IMR-90 (cell line): ENCODE data around the gene GALNT13. TPM values are rescaled to one million over a fixed set of nuclear protein-coding genes. Genes with fewer than 3 reads are reported as not detected.

Source experiments
- ATAC-seq: fragments of 200-7000 bp; cut with Tn5 transposase; 2 replicates; pipeline ENCODE4 v1.9.1; 2020; ENCODE audit warnings: low read depth, mild to moderate bottlenecking, moderate library complexity
- BruUV-seq: library from RNA; stranded (reverse); fragments of 400-500 nt; replicated peaks from 2 replicates; lab custom pipeline; 2021; lab: Mats Ljungman, UMichigan
- CTCF ChIA-PET: fragments of 300-600 bp; formaldehyde crosslinking; extraction: SDS; loops from one replicate; lab custom pipeline; 2021; ENCODE audit warnings: antibody characterized with exemption; lab: Yijun Ruan, JAX
- POLR2A ChIA-PET: fragments of 300-600 bp; sonication (Branson Sonifier 250); formaldehyde crosslinking; loops from one replicate; lab custom pipeline; 2022; ENCODE audit warnings: antibody characterized with exemption; ENCODE audit not compliant: unreplicated experiment; lab: Charles Lee
- DNase-seq: peaks from one replicate; pipeline ENCODE4 v3.0.0; 2013
- H2AFZ ChIP-seq: replicated peaks from 2 replicates; pipeline ENCODE3; 2013; ENCODE audit warnings: low read length, mild to moderate bottlenecking; ENCODE audit not compliant: poor library complexity
- H2AK5ac ChIP-seq: 2 replicates; pipeline ENCODE4 v1.6.1; 2013; ENCODE audit warnings: low read depth, low read length, inconsistent platforms
- H2AK9ac ChIP-seq: replicated peaks from 2 replicates; pipeline ENCODE3; 2013; ENCODE audit warnings: mild to moderate bottlenecking, low read depth, low read length, moderate library complexity; ENCODE audit not compliant: poor library complexity
- H2BK120ac ChIP-seq: 2 replicates; pipeline ENCODE4 v1.6.1; 2013; ENCODE audit warnings: low read depth, low read length, inconsistent platforms
- H2BK15ac ChIP-seq: 3 replicates; pipeline ENCODE4 v1.6.1; 2013; ENCODE audit warnings: low read depth, low read length, inconsistent platforms
- H2BK20ac ChIP-seq: 2 replicates; pipeline ENCODE4 v1.6.1; 2013; ENCODE audit warnings: low read depth, mild to moderate bottlenecking, inconsistent platforms, low read length, moderate library complexity
- H2BK5ac ChIP-seq: 2 replicates; pipeline ENCODE4 v1.6.1; 2013; ENCODE audit warnings: mild to moderate bottlenecking, low read depth, low read length, inconsistent platforms; ENCODE audit not compliant: poor library complexity, severe bottlenecking
- H3K14ac ChIP-seq: replicated peaks from 2 replicates; pipeline ENCODE4 v1.6.1; 2013; ENCODE audit warnings: low read depth, low read length, inconsistent platforms
- H3K18ac ChIP-seq: 2 replicates; pipeline ENCODE4 v1.6.1; 2013; ENCODE audit warnings: low read depth, low read length, control low read depth
- H3K23ac ChIP-seq: 2 replicates; pipeline ENCODE4 v1.6.1; 2013; ENCODE audit warnings: low read depth, low read length, inconsistent platforms
- H3K27ac ChIP-seq: 2 replicates; pipeline ENCODE4 v1.5.1; 2013; ENCODE audit warnings: mild to moderate bottlenecking, control low read depth, low read length; ENCODE audit not compliant: insufficient read depth
- H3K27me3 ChIP-seq: 2 replicates; pipeline ENCODE4 v1.6.1; 2013; ENCODE audit warnings: low read length; ENCODE audit not compliant: control insufficient read depth, insufficient read depth
- H3K36me3 ChIP-seq: 2 replicates; pipeline ENCODE4 v1.6.1; 2013; ENCODE audit warnings: low read length, mixed read lengths; ENCODE audit not compliant: control insufficient read depth, insufficient read depth
- H3K4ac ChIP-seq: 2 replicates; pipeline ENCODE4 v1.6.1; 2013; ENCODE audit warnings: low read depth, low read length, inconsistent platforms
- H3K4me1 ChIP-seq: 2 replicates; pipeline ENCODE4 v1.6.1; 2013; ENCODE audit warnings: low read length, mixed read lengths; ENCODE audit not compliant: control insufficient read depth, insufficient read depth
- H3K4me2 ChIP-seq: 2 replicates; pipeline ENCODE4 v1.6.1; 2013; ENCODE audit warnings: low read depth, mild to moderate bottlenecking, control low read depth, low read length, moderate library complexity
- H3K4me3 ChIP-seq: 2 replicates; pipeline ENCODE4 v1.5.1; 2013; ENCODE audit warnings: low read depth, mild to moderate bottlenecking, control low read depth, low read length, moderate library complexity; ENCODE audit not compliant: insufficient read depth
- H3K56ac ChIP-seq: 2 replicates; pipeline ENCODE4 v1.6.1; 2013; ENCODE audit warnings: low read length, inconsistent platforms; ENCODE audit not compliant: insufficient read depth; ENCODE audit errors: extremely low read depth
- H3K79me1 ChIP-seq, 2 experiments: 2 replicates each; pipeline ENCODE4 v1.6.1; 2013; ENCODE audit warnings: low read length in 2 of 2, inconsistent platforms in 1 of 2, low read depth in 1 of 2
- H3K9ac ChIP-seq: 2 replicates; pipeline ENCODE4 v1.6.1; 2013; ENCODE audit warnings: low read depth, low read length, control low read depth
- H3K9me1 ChIP-seq: 2 replicates; pipeline ENCODE4 v1.6.1; 2013; ENCODE audit warnings: low read length, inconsistent platforms; ENCODE audit not compliant: insufficient read depth
- H3K9me3 ChIP-seq: 2 replicates; pipeline ENCODE4 v1.6.1; 2013; ENCODE audit warnings: low read length; ENCODE audit not compliant: control insufficient read depth, insufficient read depth
- H4K20me1 ChIP-seq: 2 replicates; pipeline ENCODE4 v1.6.1; 2013; ENCODE audit warnings: low read length, inconsistent platforms; ENCODE audit not compliant: insufficient read depth
- H4K5ac ChIP-seq: 2 replicates; pipeline ENCODE4 v1.6.1; 2013; ENCODE audit warnings: mild to moderate bottlenecking, low read depth, low read length, control low read depth
- H4K8ac ChIP-seq, 2 experiments: 2 replicates each; pipeline ENCODE4 v1.6.1; 2013; ENCODE audit warnings: low read depth in 2 of 2, low read length in 2 of 2, control low read depth in 1 of 2, inconsistent platforms in 1 of 2
- H4K91ac ChIP-seq: 2 replicates; pipeline ENCODE4 v1.6.1; 2013; ENCODE audit warnings: low read depth, low read length, inconsistent platforms; ENCODE audit not compliant: insufficient read depth
- BHLHE40 ChIP-seq: fragments of 150-350 bp; IDR thresholded peaks from 2 replicates; pipeline ENCODE4 v1.6.1; 2016; ENCODE audit warnings: mild to moderate bottlenecking, low read depth, low read length
- CHD1 ChIP-seq: IDR thresholded peaks from 2 replicates; pipeline ENCODE4 v1.6.1; 2012; ENCODE audit warnings: low read depth, low read length, improper control_type of control experiment
- MAFK ChIP-seq: IDR thresholded peaks from 2 replicates; pipeline ENCODE4 v1.6.1; 2012; ENCODE audit warnings: low read depth, low read length, improper control_type of control experiment
- MXI1 ChIP-seq: IDR thresholded peaks from 2 replicates; pipeline ENCODE4 v1.6.1; 2012; ENCODE audit warnings: low read depth, mild to moderate bottlenecking, low read length, moderate library complexity, borderline replicate concordance
- SMC3 ChIP-seq: fragments of 150-350 bp; IDR thresholded peaks from 2 replicates; pipeline ENCODE4 v1.6.1; 2016; ENCODE audit warnings: low read depth, mild to moderate bottlenecking, antibody characterized with exemption, low read length, moderate library complexity
- WGBS, 2 experiments: methylation state at CpG; one replicate each; pipeline versions ENCODE4 v1.1.5 to v1.1.7; 2013; ENCODE audit warnings: missing lambda C conversion rate in 2 of 2; ENCODE audit not compliant: insufficient read length in 1 of 2; ENCODE audit errors: extremely low coverage in 2 of 2; 5-methylcytosine and 5-hydroxymethylcytosine counted together
- dilution Hi-C: fragments of 300-500 bp; cut with HindIII; formaldehyde crosslinking; loops from one replicate; pipeline ENCODE4 v1.14.3; 2018; ENCODE audit warnings: low sequenced_read_pairs; ENCODE audit not compliant: unreplicated experiment
- in situ Hi-C: fragments of 300-500 bp; cut with MboI; formaldehyde crosslinking; loops from 3 replicates; pipeline ENCODE4 v1.14.3; 2019; ENCODE audit warnings: low sequenced_read_pairs, inconsistent platforms, mixed read lengths
- intact Hi-C: fragments of 100-400 bp; cut with micrococcal nuclease; formaldehyde crosslinking; loops from 2 replicates; pipeline ENCODE4 v1.10.0; 2022
- polyA plus RNA-seq, 3 experiments: library from polyadenylated mRNA; depleted of rRNA; stranded (reverse); fragments of >200 nt; gene quantifications; 2 replicates each; pipeline ENCODE4 v1.2.3, GENCODE V29; 2012; ENCODE audit warnings: low replicate concordance in 1 of 3
- total RNA-seq: library from RNA; depleted of rRNA; stranded (reverse); fragments of >200 nt; gene quantifications from 2 replicates; pipeline ENCODE4 v1.2.3, GENCODE V29; 2012
- TF ChIP-seq, protein P1 (sequence below): fragments of 150-350 bp; IDR thresholded peaks from 2 replicates; pipeline ENCODE4 v1.6.1; 2016; ENCODE audit warnings: low read depth, mild to moderate bottlenecking, low read length, moderate library complexity, borderline replicate concordance

The GALNT13 gene
- total and polyA plus RNA-seq, 2 of the 4 experiments (the other 2 are of a cell fraction) = 0.03 TPM; not detected in 1

DNA sequence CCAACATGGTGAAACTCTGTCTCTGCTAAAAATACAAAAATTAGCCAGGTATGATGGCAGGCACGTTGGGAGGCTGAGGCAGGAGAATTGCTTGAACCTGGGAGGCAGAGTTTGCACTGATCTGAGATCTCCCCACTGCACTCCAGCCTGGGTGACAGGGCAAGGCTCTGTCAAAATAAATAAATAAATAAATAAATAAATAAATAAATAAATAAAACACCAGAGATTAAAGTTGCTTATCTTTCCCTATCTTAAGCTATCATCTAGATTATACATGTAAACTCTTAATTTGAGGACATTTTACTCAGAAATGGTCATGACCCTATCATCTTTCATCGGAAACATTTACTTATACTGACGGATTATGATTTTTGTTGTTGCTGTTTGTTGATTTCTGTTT, 373.2 kb downstream of the GALNT13 start:
- BruUV-seq = no TSS peak
- Histone ChIP-seq H2AK9ac (no peak overlapping the region), H3K9me1 (no peaks in the 10 kb centered on the region), H3K36me3 (no peaks in the 10 kb centered on the region), H3K23ac (no peak overlapping the region), H3K4me3 (no peak overlapping the region), H3K4me2 (no peak overlapping the region), H2BK120ac (no peak overlapping the region), H2BK20ac (no peak overlapping the region), H3K9ac (no peak overlapping the region), H2BK5ac (no peak overlapping the region), H3K27me3 (no peaks in the 10 kb centered on the region), H4K20me1 (no peaks in the 10 kb centered on the region), H2AK5ac (no peak overlapping the region), H3K4me1 (no peaks in the 10 kb centered on the region), H3K9me3 (peaks cover 8% of the 10 kb centered on the region), H3K56ac (no peak overlapping the region), H3K79me1 (no peaks in the 10 kb centered on the region), H4K8ac (no peak overlapping the region), H3K4ac (no peak overlapping the region), H4K5ac (no peak overlapping the region), H3K14ac (no peak overlapping the region), H2BK15ac (no peak overlapping the region), H3K18ac (no peak overlapping the region), H3K27ac (no peak overlapping the region), H2AFZ (no peak overlapping the region), H4K91ac (no peak overlapping the region)
- in situ Hi-C loops = no loop called here
- ATAC-seq = no peak
- no peak for TF ChIP-seq CHD1
- no peak for TF ChIP-seq SMC3
- TF ChIP-seq, protein P1, sequence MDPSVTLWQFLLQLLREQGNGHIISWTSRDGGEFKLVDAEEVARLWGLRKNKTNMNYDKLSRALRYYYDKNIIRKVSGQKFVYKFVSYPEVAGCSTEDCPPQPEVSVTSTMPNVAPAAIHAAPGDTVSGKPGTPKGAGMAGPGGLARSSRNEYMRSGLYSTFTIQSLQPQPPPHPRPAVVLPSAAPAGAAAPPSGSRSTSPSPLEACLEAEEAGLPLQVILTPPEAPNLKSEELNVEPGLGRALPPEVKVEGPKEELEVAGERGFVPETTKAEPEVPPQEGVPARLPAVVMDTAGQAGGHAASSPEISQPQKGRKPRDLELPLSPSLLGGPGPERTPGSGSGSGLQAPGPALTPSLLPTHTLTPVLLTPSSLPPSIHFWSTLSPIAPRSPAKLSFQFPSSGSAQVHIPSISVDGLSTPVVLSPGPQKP = no peak
- TF ChIP-seq BHLHE40 = no peak
- TF ChIP-seq MAFK = no peak
- no peak for TF ChIP-seq MXI1
- ChIA-PET POLR2A (no interaction called here), CTCF (no interaction called here)
- dilution Hi-C loops = no loop called here
- WGBS, 2 experiments = no CpG with 5 or more reads among the region's 3 CpGs
- intact Hi-C loops = no loop called here
- no peak for DNase-seq
